HG03521 (cell line): ENCODE data around the gene BMP8A.
"Not testable (repeated sequence)": the region's sequence is repeated elsewhere in the genome, so short reads cannot be mapped to it uniquely, and the experiment has no call there.

Experiments used
- ATAC-seq: cut with Tn5 transposase; IDR thresholded peaks from one replicate; pipeline ENCODE4 v1.9.1; 2021; ENCODE audit warnings: mild to moderate bottlenecking, moderate library complexity; ENCODE audit not compliant: unreplicated experiment

Gene BMP8A

GRCh38 chr1:39504436-39504835 lies 13.0 kb downstream of the BMP8A start:
- ATAC-seq = not testable (repeated sequence)

DNA sequence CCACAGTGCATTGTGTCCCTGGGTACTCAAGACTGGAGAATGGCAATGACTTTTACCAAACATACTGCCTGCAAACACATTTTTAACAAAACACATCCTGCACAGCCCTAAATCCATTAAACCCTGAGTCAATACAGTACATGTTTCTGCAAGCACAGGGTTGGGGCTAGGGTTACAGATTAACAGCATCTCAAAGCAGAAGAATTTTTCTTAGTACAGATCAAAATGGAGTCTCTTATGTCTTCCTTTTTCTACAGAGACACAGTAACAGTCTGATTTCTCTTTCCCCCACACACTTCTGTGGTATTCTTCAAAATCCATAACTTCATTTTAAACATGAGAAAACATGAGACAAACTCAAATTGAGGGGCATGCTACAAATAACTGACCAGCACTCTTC lies 13.9 kb downstream of the BMP8A start:
- ATAC-seq = no peak

DNA sequence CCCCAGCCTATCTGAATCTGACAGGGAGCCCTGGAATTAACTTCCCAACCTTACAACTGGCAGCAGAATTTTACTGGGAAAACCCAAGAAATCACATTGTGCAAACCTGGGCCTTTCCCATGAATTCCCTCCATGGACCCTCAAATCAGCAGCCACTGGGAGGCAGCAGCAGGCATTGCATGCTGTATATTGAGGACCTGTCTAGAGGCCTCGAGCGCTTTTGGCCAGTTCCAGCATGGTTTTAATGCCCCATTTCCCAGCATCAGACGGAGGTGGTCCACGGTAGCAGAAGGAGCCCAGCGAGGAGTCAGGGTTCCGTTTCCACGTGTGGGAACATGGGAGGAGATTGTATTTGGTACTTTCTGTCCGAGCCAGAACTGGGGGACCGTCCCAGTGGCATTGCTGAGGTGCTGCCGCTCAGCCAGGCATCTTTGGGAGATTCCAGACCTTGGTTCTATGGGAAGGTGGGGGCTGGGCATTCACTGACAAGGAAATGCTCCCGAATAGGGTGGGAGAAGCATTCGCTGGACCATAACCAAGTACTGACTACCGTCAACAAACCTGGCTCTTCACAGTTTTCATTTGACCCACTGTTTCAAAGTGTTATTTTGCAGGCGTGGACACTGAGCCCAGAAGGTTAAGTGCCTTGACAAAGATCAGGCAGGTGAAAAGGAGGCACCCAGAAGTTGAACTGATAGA lies 15.9 kb downstream of the BMP8A start:
- no peak for ATAC-seq

GRCh38 chr1:39508266-39508665 lies 16.8 kb downstream of the BMP8A start:
- no peak for ATAC-seq

DNA sequence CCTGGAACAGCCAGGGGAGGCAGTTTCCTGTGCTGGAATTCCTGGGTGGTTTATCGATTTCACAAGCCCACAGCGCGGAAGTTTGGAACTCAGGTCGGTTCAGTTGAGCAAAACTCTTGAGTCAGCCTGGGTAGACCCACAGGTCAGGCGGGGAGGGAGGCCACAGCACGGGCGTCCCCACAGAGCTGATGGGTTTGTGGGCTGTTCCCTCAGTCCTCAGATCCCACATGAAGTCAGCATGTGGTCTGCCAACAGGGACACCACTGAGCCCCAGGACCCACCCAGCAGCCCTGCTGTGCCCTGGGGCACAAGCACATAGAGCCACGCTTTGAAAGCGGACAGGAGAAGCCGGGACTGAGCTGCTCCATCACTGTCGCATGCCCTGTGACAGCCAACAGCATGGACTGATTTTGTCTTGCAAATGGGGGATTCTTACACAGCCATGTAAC lies 17.4 kb downstream of the BMP8A start:
- ATAC-seq = no peak

GRCh38 chr1:39509360-39510009 lies 18.0 kb downstream of the BMP8A start:
- no peak for ATAC-seq

GRCh38 chr1:39510570-39511186 lies 19.2 kb downstream of the BMP8A start:
- not testable (repeated sequence) for ATAC-seq

- not testable (repeated sequence) for ATAC-seq
These were observed 20.0 kb downstream of the BMP8A start for GRCh38 chr1:39511477-39511876.

DNA sequence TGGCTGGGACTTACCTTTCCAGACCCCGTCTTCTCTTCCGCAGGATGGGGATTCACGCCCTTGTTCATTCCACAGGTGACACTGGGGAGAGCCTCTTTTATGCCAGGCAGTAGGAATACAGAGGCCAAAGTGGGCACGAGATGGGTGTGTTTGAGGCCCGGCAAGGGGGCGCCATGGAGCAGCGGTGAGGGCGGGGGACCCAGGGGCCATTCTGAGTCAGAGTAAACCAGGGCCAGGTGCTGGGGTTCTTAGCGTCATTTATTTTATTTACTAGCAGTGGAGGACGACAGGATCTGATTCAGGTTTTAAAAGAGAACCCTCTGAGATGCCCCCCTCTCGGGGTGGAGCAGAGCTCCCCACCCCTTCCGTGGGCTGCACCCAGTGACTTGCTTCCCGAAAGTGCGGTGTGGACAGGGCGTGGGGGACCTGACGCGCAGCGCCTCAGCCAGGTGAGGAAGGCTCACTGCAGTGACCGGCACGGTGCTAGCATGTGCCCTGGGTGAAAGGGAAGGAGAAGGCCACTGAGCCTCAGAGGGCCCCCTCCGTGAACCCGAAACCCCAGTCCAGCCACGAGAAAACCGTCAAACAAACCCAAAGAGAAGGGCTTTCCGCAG lies 20.9 kb downstream of the BMP8A start:
- ATAC-seq = not testable (repeated sequence)

GRCh38 chr1:39514710-39515124 lies 23.3 kb downstream of the BMP8A start:
- ATAC-seq = not testable (repeated sequence)

DNA sequence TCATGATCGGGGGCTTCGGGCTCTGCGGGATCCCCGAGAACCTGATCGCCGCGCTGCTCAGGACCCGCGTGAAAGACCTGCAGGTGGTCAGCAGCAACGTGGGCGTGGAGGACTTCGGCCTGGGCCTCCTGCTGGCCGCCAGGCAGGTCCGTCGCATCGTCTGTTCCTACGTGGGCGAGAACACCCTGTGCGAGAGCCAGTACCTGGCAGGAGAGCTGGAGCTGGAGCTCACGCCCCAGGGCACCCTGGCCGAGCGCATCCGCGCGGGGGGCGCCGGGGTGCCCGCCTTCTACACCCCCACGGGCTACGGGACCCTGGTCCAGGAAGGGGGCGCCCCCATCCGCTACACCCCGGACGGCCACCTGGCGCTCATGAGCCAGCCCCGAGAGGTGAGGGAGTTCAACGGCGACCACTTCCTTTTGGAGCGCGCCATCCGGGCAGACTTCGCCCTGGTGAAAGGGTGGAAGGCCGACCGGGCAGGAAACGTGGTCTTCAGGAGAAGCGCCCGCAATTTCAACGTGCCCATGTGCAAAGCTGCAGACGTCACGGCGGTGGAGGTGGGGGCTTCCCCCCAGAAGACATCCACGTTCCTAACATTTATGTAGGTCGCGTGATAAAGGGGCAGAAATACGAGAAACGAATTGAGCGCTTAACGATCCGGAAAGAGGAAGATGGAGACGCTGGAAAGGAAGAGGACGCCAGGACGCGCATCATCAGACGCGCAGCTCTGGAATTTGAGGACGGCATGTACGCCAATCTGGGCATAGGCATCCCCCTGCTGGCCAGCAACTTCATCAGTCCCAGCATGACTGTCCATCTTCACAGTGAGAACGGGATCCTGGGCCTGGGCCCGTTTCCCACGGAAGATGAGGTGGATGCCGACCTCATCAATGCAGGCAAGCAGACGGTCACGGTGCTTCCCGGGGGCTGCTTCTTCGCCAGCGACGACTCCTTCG lies 24.0 kb downstream of the BMP8A start:
- ATAC-seq = not testable (repeated sequence)

DNA sequence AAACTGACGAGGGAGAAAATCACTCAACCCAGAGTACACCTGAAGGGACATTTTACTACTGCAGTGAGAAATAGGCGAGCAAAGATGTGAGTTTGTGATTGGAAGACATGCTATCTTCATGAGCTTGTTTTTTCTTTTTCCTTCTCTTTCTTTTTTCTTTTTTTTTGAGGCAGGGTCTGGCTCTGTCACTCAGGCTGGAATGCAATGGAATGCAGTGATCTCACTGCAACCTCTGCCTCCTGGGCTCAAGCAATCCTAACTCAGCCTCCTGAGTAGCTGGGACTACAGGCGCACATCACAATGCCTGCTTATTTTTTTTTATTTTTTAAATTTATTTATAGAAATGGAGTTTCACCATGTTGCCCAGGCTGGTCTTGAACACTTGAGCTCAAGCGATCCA lies 25.4 kb downstream of the BMP8A start:
- ATAC-seq = not testable (repeated sequence)

DNA sequence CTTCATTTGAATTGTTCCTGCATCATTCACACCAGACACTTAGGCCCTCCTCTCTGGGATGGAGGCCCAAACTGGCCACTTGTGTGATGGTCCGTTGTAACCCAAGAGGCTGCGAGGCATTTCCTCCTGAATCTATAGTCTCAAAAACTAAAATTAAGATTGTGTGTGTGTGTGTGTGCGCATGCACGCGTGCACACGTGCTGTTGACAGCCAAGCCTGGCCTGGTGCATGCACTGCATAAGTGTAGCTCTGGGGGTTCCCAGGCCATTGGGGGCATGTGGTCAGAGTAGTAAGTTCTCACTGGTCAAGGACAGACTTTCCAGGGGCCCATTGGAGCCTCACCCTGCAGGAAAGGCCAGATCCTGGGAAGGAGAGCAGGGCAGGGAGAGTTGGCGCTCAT lies 26.5 kb downstream of the BMP8A start:
- not testable (repeated sequence) for ATAC-seq

GRCh38 chr1:39519376-39519775 lies 27.9 kb downstream of the BMP8A start:
- not testable (repeated sequence) for ATAC-seq

DNA sequence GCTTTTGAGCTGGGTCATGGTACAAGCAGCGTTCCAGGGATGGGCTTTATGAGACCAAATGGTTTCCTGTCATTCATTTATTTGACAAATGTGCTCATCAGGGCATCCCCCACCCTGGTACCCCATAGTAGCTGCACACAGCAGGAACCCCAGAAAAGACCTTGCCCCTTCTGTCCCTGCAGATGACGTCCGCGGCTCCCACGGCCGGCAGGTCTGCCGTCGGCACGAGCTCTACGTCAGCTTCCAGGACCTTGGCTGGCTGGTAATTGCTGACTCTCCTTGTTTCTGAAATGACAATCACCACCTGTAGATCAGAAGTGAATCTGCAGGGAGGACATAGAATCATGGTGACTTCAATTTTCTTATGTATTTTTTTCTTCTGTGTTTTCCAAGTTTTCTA lies 30.8 kb downstream of the BMP8A start:
- ATAC-seq = not testable (repeated sequence)

GRCh38 chr1:39522661-39523567 lies 31.5 kb downstream of the BMP8A start:
- no peak for ATAC-seq

GRCh38 chr1:39524171-39524570 lies 32.7 kb downstream of the BMP8A start:
- no peak for ATAC-seq

GRCh38 chr1:39524591-39525365 lies 33.3 kb downstream of the BMP8A start:
- ATAC-seq = no peak
